Measurements from ENCODE around the gene RRP1.

RRP1 gene

GRCh38 chr21:43777953-43778352 is 11.4 kb upstream of the RRP1 start:
- TF ChIP-seq CTCF (IDR thresholded peaks at IDR 0.05; ENCODE audit: unreplicated experiment in 3 of 3) = no peak
- Mint-ChIP-seq H3K4me3 (peak overlapping the region; percentile 88 to 90 (median 89)), H3K27ac (peak overlapping the region in 2 of 3 experiments; percentile 45 to 74), H3K36me3 (ENCODE audit: low read depth) (peaks cover 17% of the 10 kb centered on the region), H3K4me1 (peaks cover 20% of the 10 kb centered on the region), H3K27me3 (ENCODE audit: low read depth) (peaks cover 7% of the 10 kb centered on the region), H3K9me3 (no peaks in the 10 kb centered on the region)

GRCh38 chr21:43778469-43779335 is 10.7 kb upstream of the RRP1 start:
- TF ChIP-seq CTCF (IDR thresholded peaks at IDR 0.05; ENCODE audit: unreplicated experiment in 3 of 3) = no peak
- Mint-ChIP-seq H3K36me3 (ENCODE audit: low read depth) (peaks cover 10% of the 10 kb centered on the region), H3K9me3 (no peaks in the 10 kb centered on the region), H3K27me3 (ENCODE audit: low read depth) (peaks cover 7% of the 10 kb centered on the region), H3K27ac (peak overlapping the region; percentile 45 to 73 (median 60)), H3K4me3 (peak overlapping the region; percentile 60 to 89 (median 88)), H3K4me1 (peaks cover 20% of the 10 kb centered on the region)

- TF ChIP-seq CTCF (IDR thresholded peaks at IDR 0.05; ENCODE audit: unreplicated experiment in 3 of 3) = no peak
- Mint-ChIP-seq H3K27me3 (ENCODE audit: low read depth) (peaks cover 12% of the 10 kb centered on the region), H3K4me1 (peaks cover 15% of the 10 kb centered on the region), H3K36me3 (ENCODE audit: low read depth) (peaks cover 1% of the 10 kb centered on the region), H3K9me3 (no peaks in the 10 kb centered on the region), H3K4me3 (peak overlapping the region in 2 of 3 experiments; percentile 19 to 47), H3K27ac (no peak overlapping the region)
Observed at GRCh38 chr21:43779660-43780059, 9.7 kb upstream of the RRP1 start.

GRCh38 chr21:43781846-43782245 is 7.5 kb upstream of the RRP1 start:
- peaks cover 9% of the 10 kb centered on the region for H3K4me1 Mint-ChIP-seq
- TF ChIP-seq CTCF (IDR thresholded peaks at IDR 0.05; ENCODE audit: unreplicated experiment in 3 of 3) = no peak
- no peak overlapping the region for H3K27ac Mint-ChIP-seq
- peaks cover 19% of the 10 kb centered on the region for H3K27me3 Mint-ChIP-seq (ENCODE audit: low read depth)
- no peaks in the 10 kb centered on the region for H3K9me3 Mint-ChIP-seq
- H3K4me3 Mint-ChIP-seq = no peak overlapping the region
- H3K36me3 Mint-ChIP-seq (ENCODE audit: low read depth) = no peaks in the 10 kb centered on the region

GRCh38 chr21:43782431-43783097 is 6.8 kb upstream of the RRP1 start:
- Mint-ChIP-seq H3K4me1 (peaks cover 9% of the 10 kb centered on the region), H3K4me3 (no peak overlapping the region), H3K27ac (no peak overlapping the region), H3K9me3 (no peaks in the 10 kb centered on the region), H3K27me3 (ENCODE audit: low read depth) (peaks cover 15% of the 10 kb centered on the region), H3K36me3 (ENCODE audit: low read depth) (no peaks in the 10 kb centered on the region)
- TF ChIP-seq CTCF (IDR thresholded peaks at IDR 0.05; ENCODE audit: unreplicated experiment in 3 of 3) = no peak
